GM12892 (cell line): Measurements from ENCODE around the gene FAM118A.

Experiments
- POLR2A ChIP-seq: IDR thresholded peaks from 2 replicates; pipeline ENCODE4 v1.6.1; 2011; ENCODE audit warnings: low read depth, low read length, control low read depth
- POLR2AphosphoS5 ChIP-seq: IDR thresholded peaks from 2 replicates; pipeline ENCODE4 v1.6.1; 2011; ENCODE audit warnings: low read depth, low read length, control low read depth
- TAF1 ChIP-seq: IDR thresholded peaks from 2 replicates; pipeline ENCODE4 v1.6.1; 2011; ENCODE audit warnings: low read depth, mild to moderate bottlenecking, control low read depth, low read length, borderline replicate concordance

GRCh38 chr22:45268958-45269844, 40.5 kb upstream of the FAM118A start:
- TF ChIP-seq POLR2AphosphoS5 = no peak
- no peak for TF ChIP-seq POLR2A
- TF ChIP-seq TAF1 = no peak
